NCI-H146 (cell line): ENCODE results near the gene DTX1.
"Not testable (repeated sequence)": the region's sequence is repeated elsewhere in the genome, so short reads cannot be mapped to it uniquely, and the experiment has no call there.

Experiments
- DNase-seq: peaks from one replicate; lab custom pipeline; 2025; lab: John Stamatoyannopoulos, UW

DTX1 gene

DNA sequence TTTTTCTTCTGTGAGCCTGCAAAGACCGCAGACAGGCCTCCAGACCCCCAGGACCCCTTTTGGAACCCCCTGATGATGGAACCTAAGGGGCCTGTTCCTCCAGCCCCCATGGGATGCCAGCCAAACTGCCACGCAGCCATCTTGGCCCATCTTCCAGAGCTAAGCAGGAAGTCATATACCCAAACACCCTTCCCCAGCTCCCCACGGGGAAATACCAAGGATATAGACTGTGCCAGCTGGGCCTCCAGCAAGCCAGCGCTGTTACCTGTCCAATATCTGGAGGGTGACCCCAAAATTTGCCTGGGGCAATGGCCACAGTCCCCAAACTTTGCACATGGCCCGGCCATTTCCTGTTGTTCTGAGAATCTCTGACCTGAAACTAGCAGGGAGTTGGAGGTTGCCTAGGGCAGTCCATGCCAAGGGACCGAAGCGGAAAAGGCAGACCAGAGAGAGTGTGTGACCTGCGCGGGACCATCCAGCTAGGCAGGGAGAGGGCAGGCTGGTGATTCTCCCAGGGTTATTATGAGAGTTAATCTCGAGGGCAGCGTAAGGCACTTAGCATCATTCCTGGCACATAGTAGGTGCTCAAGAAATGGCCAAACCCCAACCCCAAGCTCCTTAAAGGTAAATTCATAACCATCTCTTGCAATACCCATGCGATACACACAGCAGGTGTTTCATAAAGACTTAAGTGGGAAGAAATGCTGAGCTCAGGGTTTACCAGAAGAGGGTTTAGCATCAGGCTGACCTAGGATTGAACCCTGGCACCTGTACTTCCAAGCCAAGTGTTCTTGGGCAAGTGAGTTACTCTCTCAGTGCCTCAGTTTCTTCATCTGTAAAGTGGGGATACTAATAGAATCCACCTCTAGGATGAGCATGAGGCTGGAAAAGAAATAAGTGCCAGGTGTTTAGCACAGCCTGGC, 81.6 kb downstream of the DTX1 start:
- DNase-seq = no peak

DNA sequence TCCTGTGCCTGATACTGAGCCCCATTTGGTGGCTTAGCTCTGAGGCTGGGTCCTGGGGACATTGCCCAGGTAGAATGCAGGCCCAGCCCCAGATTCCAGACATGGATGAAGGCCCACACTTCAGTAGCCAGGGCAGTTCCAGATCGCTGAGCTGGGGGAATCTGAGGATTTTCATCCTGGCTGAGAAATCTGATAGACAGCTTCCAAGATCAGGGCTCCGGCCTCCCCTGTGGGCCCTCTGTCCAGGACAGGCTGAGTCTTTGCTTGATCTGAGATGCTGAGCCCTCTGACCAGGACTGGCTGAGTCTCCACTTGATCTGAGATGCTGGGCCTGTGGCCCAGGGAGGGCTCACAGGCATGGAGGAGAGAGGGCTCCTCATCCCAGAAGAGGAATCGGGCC, 82.3 kb downstream of the DTX1 start:
- no peak for DNase-seq

DNA sequence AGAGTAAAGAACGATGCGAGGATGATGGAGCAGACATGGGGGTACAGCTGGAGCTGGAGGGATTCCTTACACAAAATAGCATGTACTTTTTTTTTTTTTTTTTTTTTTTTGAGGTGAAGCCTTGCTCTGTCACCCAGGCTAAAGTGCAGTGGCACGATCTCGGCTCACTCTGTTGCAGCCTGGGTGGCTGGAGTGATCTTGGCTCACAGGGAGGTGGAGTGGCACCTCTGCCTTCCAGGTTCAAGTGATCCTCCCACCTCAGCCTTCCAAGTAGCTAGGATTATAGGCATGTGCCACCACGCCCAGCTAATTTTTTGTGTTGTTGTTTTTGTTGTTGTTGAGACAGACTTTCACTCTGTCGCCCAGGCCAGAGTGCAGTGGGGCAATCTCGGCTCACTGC, 84.2 kb downstream of the DTX1 start:
- DNase-seq = no peak

DNA sequence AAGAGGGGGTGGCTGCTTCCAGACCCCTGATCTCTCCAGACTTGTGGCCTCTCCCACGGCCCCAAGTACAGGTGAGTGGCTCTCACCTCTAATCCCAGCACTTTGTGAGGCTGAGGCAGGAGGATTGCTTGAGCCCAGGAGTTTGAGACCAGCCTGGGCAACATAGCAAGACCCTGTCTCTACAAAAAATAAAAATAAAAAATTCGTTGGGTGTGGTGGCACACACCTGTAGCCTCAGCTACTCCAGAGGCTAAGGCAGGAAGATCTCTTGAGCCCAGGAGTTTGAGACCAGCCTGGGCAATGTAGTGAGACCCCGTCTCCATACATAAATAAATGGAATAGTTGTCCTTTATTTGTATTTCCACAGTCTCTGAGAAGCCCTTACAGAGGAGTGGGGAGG, 85.2 kb downstream of the DTX1 start:
- not testable (repeated sequence) for DNase-seq

DNA sequence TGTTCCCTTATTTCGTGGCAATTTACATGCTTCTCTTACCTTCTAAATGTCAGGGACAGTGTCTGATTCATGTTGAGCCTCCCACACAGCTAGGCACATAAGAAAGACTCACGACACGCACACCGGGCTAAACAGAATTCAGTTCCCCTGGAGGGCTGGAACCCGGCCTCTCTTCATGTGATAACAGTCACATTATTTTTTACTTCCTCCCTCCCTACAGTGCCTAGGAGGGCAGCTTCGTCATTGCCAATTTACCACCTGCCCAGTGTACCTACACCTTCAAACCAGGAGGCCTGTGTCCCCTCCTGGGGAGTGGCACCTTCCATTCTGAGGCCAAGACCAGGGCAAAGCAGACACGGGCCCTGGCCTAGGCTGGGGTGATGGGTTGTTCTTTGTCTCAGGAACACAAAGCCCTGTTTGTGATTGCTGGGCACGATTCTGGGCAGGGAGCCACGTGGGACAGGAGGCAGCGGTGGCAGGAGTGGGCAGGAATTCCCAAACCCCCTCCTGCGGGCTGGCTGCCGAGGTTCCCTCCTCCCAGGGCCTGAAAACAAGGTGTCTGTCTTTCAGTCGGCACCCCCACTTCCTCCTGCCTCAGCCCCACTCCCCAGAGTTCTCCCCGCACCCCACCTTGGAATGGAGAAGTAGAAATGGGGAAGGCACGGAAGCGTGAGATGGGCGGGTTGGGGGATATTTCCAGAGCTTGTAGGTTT, 85.8 kb downstream of the DTX1 start:
- DNase-seq = no peak

DNA sequence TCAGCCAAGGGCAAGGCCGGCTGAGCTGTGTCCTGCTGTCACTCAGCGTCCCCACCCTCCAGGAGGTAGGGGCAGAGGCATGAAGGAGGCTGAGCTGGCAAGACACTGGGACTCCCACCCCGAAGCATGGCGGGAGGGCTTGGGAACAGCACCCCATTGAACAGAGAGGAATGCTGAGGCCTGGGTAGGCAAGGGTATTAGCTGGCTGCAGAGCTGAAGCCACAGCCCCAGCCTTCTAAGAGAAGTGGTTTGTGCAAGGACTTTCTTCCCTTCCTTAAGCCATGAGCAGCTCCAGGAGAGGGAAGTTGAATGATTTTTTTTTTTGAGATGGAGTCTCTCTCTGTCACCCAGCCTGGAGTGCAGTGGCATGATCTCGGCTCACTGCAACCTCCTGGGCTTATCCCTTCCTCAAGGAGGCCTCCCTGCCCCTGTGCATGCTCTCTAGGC, 86.4 kb downstream of the DTX1 start:
- DNase-seq = no peak

DNA sequence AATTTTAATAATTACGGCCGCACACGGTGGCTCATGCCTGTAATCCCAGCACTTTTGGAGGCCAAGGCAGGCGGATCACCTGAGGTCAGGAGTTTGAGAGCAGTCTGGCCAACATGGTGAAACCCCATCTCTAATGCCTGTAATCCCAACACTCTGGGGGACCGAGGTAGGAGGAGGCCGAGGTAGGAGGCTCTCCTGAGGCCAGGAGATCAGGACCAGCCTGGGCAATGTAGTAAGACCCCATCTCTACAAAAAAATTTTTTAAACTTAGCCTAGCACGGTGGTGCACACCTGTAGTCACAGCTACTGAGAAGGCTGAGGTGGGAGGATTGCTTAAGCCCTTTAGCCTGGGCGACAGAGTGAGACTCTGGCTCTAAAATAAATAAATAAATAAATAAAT, 87.4 kb downstream of the DTX1 start:
- DNase-seq = no peak

DNA sequence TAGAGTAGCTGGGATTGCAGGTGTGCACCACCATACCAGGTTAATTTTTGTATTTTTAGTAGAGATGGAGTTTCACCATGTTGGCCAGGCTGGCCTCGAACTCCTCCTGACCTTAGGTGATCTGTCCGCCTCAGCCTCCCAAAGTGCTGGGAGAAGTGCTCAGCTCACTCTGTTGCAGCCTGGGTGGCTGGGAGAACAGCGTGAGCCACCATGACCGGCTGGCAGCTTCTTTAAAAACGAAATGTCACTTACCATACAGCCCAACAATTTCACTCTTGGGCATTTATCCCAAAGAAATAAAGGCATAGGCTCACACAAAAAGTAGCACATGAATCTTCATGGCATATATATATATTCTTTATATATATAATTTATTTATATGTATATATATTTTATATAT, 88.3 kb downstream of the DTX1 start:
- no peak for DNase-seq

DNA sequence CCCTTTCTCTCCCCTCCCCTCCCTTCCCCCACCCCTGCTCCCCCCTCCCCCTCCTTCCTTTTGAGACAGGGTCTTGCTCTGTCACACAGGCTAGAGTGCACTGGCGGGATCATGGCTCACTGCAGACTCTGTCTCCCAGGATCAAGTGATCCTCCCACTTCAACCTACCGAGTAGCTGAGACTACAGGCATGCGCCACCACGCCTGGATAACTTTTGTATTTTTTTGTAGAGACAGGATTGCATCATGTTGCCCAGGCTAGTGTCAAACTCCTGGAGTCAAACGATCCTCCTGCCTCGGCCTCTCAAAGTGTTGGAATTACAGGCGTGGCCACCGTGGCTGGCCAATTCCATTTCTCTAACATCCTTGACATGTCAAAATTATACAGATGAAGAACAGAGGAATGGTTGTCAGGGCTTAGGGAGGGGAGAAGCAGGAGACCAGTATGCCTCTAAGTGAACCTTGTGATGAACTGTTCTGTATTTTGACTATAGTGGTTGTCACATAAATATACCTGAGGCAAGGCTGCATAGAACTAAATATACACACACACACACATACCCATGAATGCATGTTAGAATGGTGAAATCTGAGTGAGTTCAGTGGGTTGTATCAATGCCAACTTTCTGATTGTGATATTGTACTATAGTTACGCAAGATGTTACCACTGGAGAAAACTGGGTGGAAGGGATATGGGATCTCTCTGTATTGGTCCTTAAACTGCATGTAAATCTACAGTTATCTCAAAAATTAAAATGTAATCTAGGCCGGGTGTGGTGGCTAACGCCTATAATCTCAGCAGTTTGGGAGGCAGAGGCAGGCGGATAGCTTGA, 89.4 kb downstream of the DTX1 start:
- no peak for DNase-seq

DNA sequence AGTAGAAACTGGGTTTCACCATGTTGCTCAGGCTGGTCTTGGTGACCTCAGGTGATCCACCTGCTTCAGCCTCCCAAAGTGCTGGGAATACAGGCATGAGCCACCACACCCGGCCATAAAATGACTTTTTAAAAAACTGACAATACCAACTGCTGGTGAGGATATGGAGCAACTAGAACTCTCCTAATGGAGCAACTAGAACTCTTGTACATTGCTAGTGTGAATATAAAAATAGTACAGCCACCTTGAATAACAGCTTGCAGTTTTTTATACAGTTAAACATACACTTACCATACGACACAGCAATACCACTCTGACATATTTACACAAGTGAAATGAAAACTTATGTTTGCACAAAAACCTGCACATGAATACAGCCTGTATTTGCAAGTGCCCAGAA, 90.5 kb downstream of the DTX1 start:
- no peak for DNase-seq
